Choroid plexus epithelial cell (primary cell): Measurements from ENCODE around the gene THSD4.

ENCODE experiments used
- DNase-seq: peaks from one replicate; pipeline ENCODE4 v3.0.0-alpha.2; 2010; ENCODE audit warnings: low read depth
- H3K4me3 ChIP-seq: 2 replicates; pipeline ENCODE4 v1.5.1; 2011; ENCODE audit warnings: low read depth, mild to moderate bottlenecking, control low read depth, low read length, moderate library complexity
- TF ChIP-seq, protein P1 (sequence below): conservative IDR thresholded peaks from 2 replicates; pipeline ENCODE4 v1.5.1; 2011; ENCODE audit warnings: low read depth, mild to moderate bottlenecking, control low read depth, inconsistent platforms, low read length, moderate library complexity

Gene THSD4

DNA sequence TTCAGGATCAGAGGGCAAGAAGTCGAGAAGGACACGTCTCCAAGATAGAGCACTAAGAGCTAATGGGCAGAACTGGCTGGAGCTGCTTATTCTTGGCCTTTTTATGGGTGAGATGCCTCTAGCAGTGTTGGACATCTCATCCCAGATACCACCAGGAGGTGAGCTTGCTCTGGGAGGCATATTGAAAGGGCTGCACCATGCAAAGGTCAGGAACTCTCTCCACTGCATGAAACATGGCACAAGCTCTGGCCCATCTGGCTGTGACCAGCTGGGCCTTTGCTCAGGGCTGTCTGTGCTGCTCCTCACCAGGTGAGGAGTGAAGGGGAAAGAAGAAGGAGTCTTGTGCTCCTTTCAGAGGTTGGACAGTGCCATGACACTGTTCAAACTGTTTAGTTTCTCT lies 188.7 kb downstream of the THSD4 start:
- TF ChIP-seq, protein P1, sequence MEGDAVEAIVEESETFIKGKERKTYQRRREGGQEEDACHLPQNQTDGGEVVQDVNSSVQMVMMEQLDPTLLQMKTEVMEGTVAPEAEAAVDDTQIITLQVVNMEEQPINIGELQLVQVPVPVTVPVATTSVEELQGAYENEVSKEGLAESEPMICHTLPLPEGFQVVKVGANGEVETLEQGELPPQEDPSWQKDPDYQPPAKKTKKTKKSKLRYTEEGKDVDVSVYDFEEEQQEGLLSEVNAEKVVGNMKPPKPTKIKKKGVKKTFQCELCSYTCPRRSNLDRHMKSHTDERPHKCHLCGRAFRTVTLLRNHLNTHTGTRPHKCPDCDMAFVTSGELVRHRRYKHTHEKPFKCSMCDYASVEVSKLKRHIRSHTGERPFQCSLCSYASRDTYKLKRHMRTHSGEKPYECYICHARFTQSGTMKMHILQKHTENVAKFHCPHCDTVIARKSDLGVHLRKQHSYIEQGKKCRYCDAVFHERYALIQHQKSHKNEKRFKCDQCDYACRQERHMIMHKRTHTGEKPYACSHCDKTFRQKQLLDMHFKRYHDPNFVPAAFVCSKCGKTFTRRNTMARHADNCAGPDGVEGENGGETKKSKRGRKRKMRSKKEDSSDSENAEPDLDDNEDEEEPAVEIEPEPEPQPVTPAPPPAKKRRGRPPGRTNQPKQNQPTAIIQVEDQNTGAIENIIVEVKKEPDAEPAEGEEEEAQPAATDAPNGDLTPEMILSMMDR: no peak
- no peak overlapping the region for H3K4me3 ChIP-seq
- DNase-seq: no peak

DNA sequence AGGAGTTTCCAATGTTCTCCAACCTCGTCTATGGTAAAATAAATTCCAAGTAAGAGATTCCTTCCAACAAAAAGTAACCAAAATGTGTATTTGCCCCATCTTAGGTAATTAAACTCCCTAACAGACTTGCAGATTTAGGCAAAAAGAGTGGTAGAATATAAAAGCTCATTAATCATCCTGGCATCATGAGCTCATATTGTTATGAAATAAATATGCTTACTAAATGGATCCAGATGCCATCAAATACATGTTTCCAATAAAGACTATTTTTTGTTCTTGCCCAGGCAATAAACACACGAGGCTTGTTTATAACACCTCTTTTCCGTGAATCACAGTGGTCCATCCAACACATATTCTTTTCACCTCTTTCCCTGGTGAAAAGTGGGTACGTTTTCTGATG lies 189.4 kb downstream of the THSD4 start:
- TF ChIP-seq, protein P1: no peak
- DNase-seq: no peak
- no peak overlapping the region for H3K4me3 ChIP-seq

DNA sequence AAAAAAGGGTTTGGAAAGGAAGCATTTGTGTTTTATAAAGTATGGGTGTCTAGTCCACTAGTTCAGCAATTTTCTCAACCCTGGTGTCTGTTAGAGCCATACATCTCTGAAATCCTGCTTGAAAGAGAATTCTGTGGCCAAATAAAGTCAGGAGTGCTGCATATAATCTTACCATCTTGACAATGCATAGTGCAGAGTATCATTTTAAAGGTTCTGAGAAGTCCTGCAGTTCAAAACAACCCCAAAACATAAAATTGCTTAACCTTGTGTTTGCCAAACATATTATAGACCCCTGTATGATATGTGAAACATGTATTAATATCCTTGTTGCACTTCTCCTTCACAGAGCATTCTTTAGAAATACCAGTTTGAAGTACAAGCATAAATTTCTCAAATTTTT lies 191.3 kb downstream of the THSD4 start:
- H3K4me3 ChIP-seq: no peak overlapping the region
- TF ChIP-seq, protein P1: no peak
- no peak for DNase-seq

DNA sequence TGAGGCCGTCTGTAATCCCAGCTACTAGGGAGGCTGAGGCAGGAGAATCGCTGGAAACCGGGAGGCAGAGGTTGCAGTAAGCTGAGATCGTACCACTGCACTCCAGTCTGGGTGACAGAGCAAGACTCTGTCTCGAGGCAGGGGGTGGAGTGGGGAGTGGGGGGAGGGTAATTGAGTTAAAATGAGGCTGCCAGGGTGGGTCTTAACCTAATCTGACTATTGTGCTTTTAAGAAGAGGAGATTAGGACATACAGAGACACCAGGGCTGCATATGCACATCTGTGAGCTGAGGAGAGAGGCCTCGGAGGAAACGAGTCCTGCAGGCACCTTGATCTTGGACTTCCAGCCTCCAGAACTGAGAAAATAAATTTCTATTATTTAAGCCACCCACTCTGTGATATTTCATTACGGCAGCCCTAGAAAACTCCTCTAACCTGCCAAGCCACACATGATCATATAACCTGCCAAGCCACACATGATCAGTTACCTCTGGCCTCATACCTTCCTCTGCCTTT lies 197.0 kb downstream of the THSD4 start:
- DNase-seq: no peak
- H3K4me3 ChIP-seq: no peak overlapping the region
- TF ChIP-seq, protein P1: no peak

- no peak for DNase-seq
- H3K4me3 ChIP-seq: no peak overlapping the region
- TF ChIP-seq, protein P1: no peak
Measured at GRCh38 chr15:71312731-71313460, 197.6 kb downstream of the THSD4 start.

- TF ChIP-seq, protein P1: no peak
- DNase-seq: peak; percentile 49
Measured at GRCh38 chr15:71313806-71314205, 198.5 kb downstream of the THSD4 start.

GRCh38 chr15:71314956-71315537 lies 199.8 kb downstream of the THSD4 start:
- TF ChIP-seq, protein P1: no peak
- H3K4me3 ChIP-seq: no peak overlapping the region
- DNase-seq: no peak

More at GRCh38 chr15:71313806-71314205, 198.5 kb downstream of the THSD4 start:
- H3K4me3 ChIP-seq: no peak overlapping the region
